ENCODE results near the gene AHCYL2.
"Not testable (repeated sequence)": the region's sequence is repeated elsewhere in the genome, so short reads cannot be mapped to it uniquely, and the experiment has no call there.

The AHCYL2 gene

GRCh38 chr7:129388333-129389098, 163.7 kb downstream of the AHCYL2 start:
- DNase-seq: no peak

GRCh38 chr7:129389829-129390228, 165.0 kb downstream of the AHCYL2 start:
- DNase-seq: no peak

GRCh38 chr7:129390314-129390713, 165.5 kb downstream of the AHCYL2 start:
- no peak for DNase-seq

- no peak for DNase-seq
Observed at GRCh38 chr7:129391546-129392171, 166.8 kb downstream of the AHCYL2 start.

- no peak for DNase-seq
Observed at GRCh38 chr7:129393255-129393654, 168.4 kb downstream of the AHCYL2 start.

GRCh38 chr7:129394101-129394500, 169.3 kb downstream of the AHCYL2 start:
- DNase-seq: no peak

- no peak for DNase-seq
Observed at GRCh38 chr7:129394982-129395914, 170.4 kb downstream of the AHCYL2 start.

GRCh38 chr7:129401228-129401966, 176.6 kb downstream of the AHCYL2 start:
- no peak for DNase-seq

- DNase-seq: no peak
Observed at GRCh38 chr7:129401967-129402860, 177.4 kb downstream of the AHCYL2 start.

- no peak for DNase-seq
Observed at GRCh38 chr7:129405527-129405926, 180.7 kb downstream of the AHCYL2 start.

- not testable (repeated sequence) for DNase-seq
Observed at GRCh38 chr7:129410238-129410637, 185.4 kb downstream of the AHCYL2 start.

GRCh38 chr7:129412501-129412900, 187.7 kb downstream of the AHCYL2 start:
- DNase-seq: no peak

- DNase-seq: no peak
Observed at GRCh38 chr7:129417073-129417472, 192.2 kb downstream of the AHCYL2 start.

GRCh38 chr7:129421717-129422250, 197.0 kb downstream of the AHCYL2 start:
- no peak for DNase-seq

- no peak for DNase-seq
Observed at GRCh38 chr7:129422727-129423126, 197.9 kb downstream of the AHCYL2 start.

GRCh38 chr7:129423700-129424410, 199.0 kb downstream of the AHCYL2 start:
- no peak for DNase-seq

- no peak for DNase-seq
Observed at GRCh38 chr7:129426482-129426881, 201.7 kb downstream of the AHCYL2 start.

- no peak for DNase-seq
Observed at GRCh38 chr7:129427526-129428045, 202.8 kb downstream of the AHCYL2 start.

- no peak for DNase-seq
Observed at GRCh38 chr7:129431911-129432643, 207.2 kb downstream of the AHCYL2 start.

All from NCI-H748 treated with DMSO at 0.1 percent for 48 hours (cell line).